Measurements from ENCODE around the gene TNC.

- TF ChIP-seq CTCF (IDR thresholded peaks at IDR 0.05; ENCODE audit: low read depth, low read length, poor library complexity, severe bottlenecking) (no peak), EZH2phosphoT487 (IDR thresholded peaks at IDR 0.05; ENCODE audit: borderline replicate concordance, low read length) (no peak)
Measured at GRCh38 chr9:115115117-115115880, 2.7 kb downstream of the TNC start.
